ENCODE measurements around the gene GATD1.

The GATD1 gene

GRCh38 chr11:819129-819931 is 42.0 kb upstream of the GATD1 start:
- Histone ChIP-seq H2BK5ac (ENCODE audit: low read length) (no peak overlapping the region), H3K79me1 (ENCODE audit: low read length) (peaks cover 4% of the 10 kb centered on the region)
- no CpG with 5 or more reads among the region's 96 CpGs for WGBS (ENCODE audit: extremely low coverage, insufficient coverage, low lambda C conversion rate)

GRCh38 chr11:818396-819128 is 41.3 kb upstream of the GATD1 start, which contains the start of gene PNPLA2:
Gene PNPLA2 (plus strand): TSS chr11:818914. CDS start chr11:819719, 805 bp downstream.
- peak within 1 kb of the TSS; percentile 86 for H3K9ac ChIP-seq (ENCODE audit: low read length)

More at GRCh38 chr11:819129-819931, 42.0 kb upstream of the GATD1 start:
- Histone ChIP-seq H3K4me1 (ENCODE audit: control insufficient read depth, low read depth, low read length) (peaks cover 4% of the 10 kb centered on the region), H3K36me3 (ENCODE audit: control insufficient read depth, insufficient read depth, low read length) (no peaks in the 10 kb centered on the region), H4K5ac (ENCODE audit: low read length) (no peak overlapping the region), H3K27ac (ENCODE audit: low read depth, low read length) (peak overlapping the region; percentile 14), H3K79me2 (ENCODE audit: control insufficient read depth, insufficient read depth, low read length) (no peaks in the 10 kb centered on the region), H4K8ac (ENCODE audit: low read depth, low read length) (no peak overlapping the region), H2AK5ac (ENCODE audit: low read length) (no peak overlapping the region), H3K23ac (ENCODE audit: low read length) (no peak overlapping the region), H3K18ac (ENCODE audit: low read length) (peak overlapping the region; percentile 51), H3K56ac (ENCODE audit: low read length) (peak overlapping the region; percentile 92), H2BK120ac (ENCODE audit: low read depth, low read length) (no peak overlapping the region), H3K27me3 (ENCODE audit: insufficient read depth, low read length, poor library complexity) (no peaks in the 10 kb centered on the region), H3K4me2 (ENCODE audit: low read length) (peak overlapping the region; percentile 89), H3K4ac (ENCODE audit: low read depth, low read length) (peak overlapping the region; percentile 65), H2BK15ac (replicated peaks; ENCODE audit: low read depth) (no peak overlapping the region), H3K4me3 (ENCODE audit: low read length) (peak overlapping the region; percentile 73), H3K9ac (ENCODE audit: low read length) (peak overlapping the region; percentile 86)
- DNase-seq = peak; percentile 90

DNA sequence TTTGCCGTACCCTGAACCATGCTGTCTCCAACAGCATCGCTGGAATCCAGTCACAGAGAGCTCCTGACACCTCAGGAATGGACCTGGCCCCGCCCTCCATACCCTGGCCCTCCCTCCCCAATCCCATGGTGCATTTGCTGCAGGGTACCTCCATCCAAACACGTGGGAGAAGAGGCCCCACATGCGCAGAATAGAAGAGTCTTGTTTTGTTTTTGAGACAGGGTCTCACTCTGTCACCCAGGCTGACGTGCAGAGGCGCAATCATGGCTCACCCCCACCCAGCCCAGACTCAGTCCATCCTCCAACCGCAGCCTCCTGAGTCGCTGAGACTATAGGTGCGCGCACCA is 39.1 kb upstream of the GATD1 start:
- H4K5ac ChIP-seq (ENCODE audit: low read length) = no peak overlapping the region
- no peak overlapping the region for H4K8ac ChIP-seq (ENCODE audit: low read depth, low read length)
- H3K36me3 ChIP-seq (ENCODE audit: control insufficient read depth, insufficient read depth, low read length) = peaks cover 17% of the 10 kb centered on the region
- H3K4ac ChIP-seq (ENCODE audit: low read depth, low read length) = no peak overlapping the region
- no CpG with 5 or more reads among the region's 11 CpGs for WGBS (ENCODE audit: extremely low coverage, insufficient coverage, low lambda C conversion rate)
- no peak overlapping the region for H2BK5ac ChIP-seq (ENCODE audit: low read length)
- no peak overlapping the region for H3K56ac ChIP-seq (ENCODE audit: low read length)
- H3K27me3 ChIP-seq (ENCODE audit: insufficient read depth, low read length, poor library complexity) = no peaks in the 10 kb centered on the region
- no peak overlapping the region for H3K18ac ChIP-seq (ENCODE audit: low read length)
- H3K23ac ChIP-seq (ENCODE audit: low read length) = no peak overlapping the region
- DNase-seq = peak; percentile 62
- H2AK5ac ChIP-seq (ENCODE audit: low read length) = no peak overlapping the region
- no peak overlapping the region for H3K4me3 ChIP-seq (ENCODE audit: low read length)
- no peak overlapping the region for H3K9ac ChIP-seq (ENCODE audit: low read length)
- H2BK120ac ChIP-seq (ENCODE audit: low read depth, low read length) = no peak overlapping the region
- no peak overlapping the region for H3K27ac ChIP-seq (ENCODE audit: low read depth, low read length)
- H3K4me2 ChIP-seq (ENCODE audit: low read length) = no peak overlapping the region
- H3K4me1 ChIP-seq (ENCODE audit: control insufficient read depth, low read depth, low read length) = peaks cover 4% of the 10 kb centered on the region
- H3K79me2 ChIP-seq (ENCODE audit: control insufficient read depth, insufficient read depth, low read length) = peaks cover 9% of the 10 kb centered on the region
- H3K79me1 ChIP-seq (ENCODE audit: low read length) = peaks cover 14% of the 10 kb centered on the region
- no peak overlapping the region for H2BK15ac ChIP-seq (replicated peaks; ENCODE audit: low read depth)

More at GRCh38 chr11:818396-819128, 41.3 kb upstream of the GATD1 start, which contains the start of gene PNPLA2:
- H3K23ac ChIP-seq (ENCODE audit: low read length) = no peak within 1 kb of the TSS
- peak within 1 kb of the TSS; percentile 51 for H3K18ac ChIP-seq (ENCODE audit: low read length)
- H2BK120ac ChIP-seq (ENCODE audit: low read depth, low read length) = no peak within 1 kb of the TSS
- H3K4me2 ChIP-seq (ENCODE audit: low read length) = peak within 1 kb of the TSS; percentile 89
- H3K36me3 ChIP-seq (ENCODE audit: control insufficient read depth, insufficient read depth, low read length) = no peaks in the 10 kb centered on the region
- peak within 1 kb of the TSS; percentile 65 for H3K4ac ChIP-seq (ENCODE audit: low read depth, low read length)
- H2AK5ac ChIP-seq (ENCODE audit: low read length) = no peak within 1 kb of the TSS
- H2BK15ac ChIP-seq (replicated peaks; ENCODE audit: low read depth) = no peak within 1 kb of the TSS
- H3K4me1 ChIP-seq (ENCODE audit: control insufficient read depth, low read depth, low read length) = peaks cover 4% of the 10 kb centered on the region
- no CpG with 5 or more reads among the region's 20 CpGs for WGBS (ENCODE audit: extremely low coverage, insufficient coverage, low lambda C conversion rate)
- H2BK5ac ChIP-seq (ENCODE audit: low read length) = no peak within 1 kb of the TSS
- no peak within 1 kb of the TSS for H4K5ac ChIP-seq (ENCODE audit: low read length)
- peak within 1 kb of the TSS; percentile 14 for H3K27ac ChIP-seq (ENCODE audit: low read depth, low read length)
- peak within 1 kb of the TSS; percentile 92 for H3K56ac ChIP-seq (ENCODE audit: low read length)
- H3K27me3 ChIP-seq (ENCODE audit: insufficient read depth, low read length, poor library complexity) = no peaks in the 10 kb centered on the region
- H3K4me3 ChIP-seq (ENCODE audit: low read length) = peak within 1 kb of the TSS; percentile 73
- no peak for DNase-seq
- peaks cover 4% of the 10 kb centered on the region for H3K79me1 ChIP-seq (ENCODE audit: low read length)
- no peak within 1 kb of the TSS for H4K8ac ChIP-seq (ENCODE audit: low read depth, low read length)
- H3K79me2 ChIP-seq (ENCODE audit: control insufficient read depth, insufficient read depth, low read length) = no peaks in the 10 kb centered on the region

- H3K4ac ChIP-seq (ENCODE audit: low read depth, low read length) = no peak overlapping the region
- no peak overlapping the region for H2BK5ac ChIP-seq (ENCODE audit: low read length)
- no peak overlapping the region for H2BK120ac ChIP-seq (ENCODE audit: low read depth, low read length)
- no peak overlapping the region for H3K9ac ChIP-seq (ENCODE audit: low read length)
- H3K27me3 ChIP-seq (ENCODE audit: insufficient read depth, low read length, poor library complexity) = no peaks in the 10 kb centered on the region
- DNase-seq = no peak
- no peak overlapping the region for H3K4me3 ChIP-seq (ENCODE audit: low read length)
- no peak overlapping the region for H3K56ac ChIP-seq (ENCODE audit: low read length)
- H3K23ac ChIP-seq (ENCODE audit: low read length) = no peak overlapping the region
- peaks cover 19% of the 10 kb centered on the region for H3K36me3 ChIP-seq (ENCODE audit: control insufficient read depth, insufficient read depth, low read length)
- no peak overlapping the region for H4K8ac ChIP-seq (ENCODE audit: low read depth, low read length)
- no peak overlapping the region for H2AK5ac ChIP-seq (ENCODE audit: low read length)
- H3K18ac ChIP-seq (ENCODE audit: low read length) = no peak overlapping the region
- no peak overlapping the region for H2BK15ac ChIP-seq (replicated peaks; ENCODE audit: low read depth)
- H3K79me1 ChIP-seq (ENCODE audit: low read length) = peaks cover 17% of the 10 kb centered on the region
- H3K27ac ChIP-seq (ENCODE audit: low read depth, low read length) = no peak overlapping the region
- no CpG with 5 or more reads among the region's 11 CpGs for WGBS (ENCODE audit: extremely low coverage, insufficient coverage, low lambda C conversion rate)
- H3K4me2 ChIP-seq (ENCODE audit: low read length) = no peak overlapping the region
- H3K4me1 ChIP-seq (ENCODE audit: control insufficient read depth, low read depth, low read length) = peaks cover 6% of the 10 kb centered on the region
- peaks cover 15% of the 10 kb centered on the region for H3K79me2 ChIP-seq (ENCODE audit: control insufficient read depth, insufficient read depth, low read length)
- H4K5ac ChIP-seq (ENCODE audit: low read length) = no peak overlapping the region
Observed at GRCh38 chr11:815675-816432, 38.6 kb upstream of the GATD1 start.

- Histone ChIP-seq H2AK5ac (ENCODE audit: low read length) (no peak overlapping the region), H3K4me3 (ENCODE audit: low read length) (no peak overlapping the region), H3K9ac (ENCODE audit: low read length) (no peak overlapping the region), H2BK120ac (ENCODE audit: low read depth, low read length) (no peak overlapping the region), H2BK15ac (replicated peaks; ENCODE audit: low read depth) (no peak overlapping the region), H3K4ac (ENCODE audit: low read depth, low read length) (no peak overlapping the region), H3K27me3 (ENCODE audit: insufficient read depth, low read length, poor library complexity) (no peaks in the 10 kb centered on the region), H3K18ac (ENCODE audit: low read length) (no peak overlapping the region), H4K8ac (ENCODE audit: low read depth, low read length) (no peak overlapping the region), H3K4me2 (ENCODE audit: low read length) (no peak overlapping the region), H3K4me1 (ENCODE audit: control insufficient read depth, low read depth, low read length) (peaks cover 4% of the 10 kb centered on the region), H3K36me3 (ENCODE audit: control insufficient read depth, insufficient read depth, low read length) (peaks cover 19% of the 10 kb centered on the region), H3K56ac (ENCODE audit: low read length) (no peak overlapping the region), H2BK5ac (ENCODE audit: low read length) (no peak overlapping the region), H4K5ac (ENCODE audit: low read length) (no peak overlapping the region), H3K23ac (ENCODE audit: low read length) (no peak overlapping the region), H3K79me2 (ENCODE audit: control insufficient read depth, insufficient read depth, low read length) (peaks cover 30% of the 10 kb centered on the region), H3K79me1 (ENCODE audit: low read length) (peaks cover 19% of the 10 kb centered on the region), H3K27ac (ENCODE audit: low read depth, low read length) (no peak overlapping the region)
- no CpG with 5 or more reads among the region's 9 CpGs for WGBS (ENCODE audit: extremely low coverage, insufficient coverage, low lambda C conversion rate)
- DNase-seq = no peak
Observed at GRCh38 chr11:813456-814096, 36.3 kb upstream of the GATD1 start.

Measured in mesendoderm (in vitro differentiated cells).